ENCODE measurements around the gene PRKAR1B.
"Not testable (repeated sequence)": the region's sequence is repeated elsewhere in the genome, so short reads cannot be mapped to it uniquely, and the experiment has no call there.

PRKAR1B gene

DNA sequence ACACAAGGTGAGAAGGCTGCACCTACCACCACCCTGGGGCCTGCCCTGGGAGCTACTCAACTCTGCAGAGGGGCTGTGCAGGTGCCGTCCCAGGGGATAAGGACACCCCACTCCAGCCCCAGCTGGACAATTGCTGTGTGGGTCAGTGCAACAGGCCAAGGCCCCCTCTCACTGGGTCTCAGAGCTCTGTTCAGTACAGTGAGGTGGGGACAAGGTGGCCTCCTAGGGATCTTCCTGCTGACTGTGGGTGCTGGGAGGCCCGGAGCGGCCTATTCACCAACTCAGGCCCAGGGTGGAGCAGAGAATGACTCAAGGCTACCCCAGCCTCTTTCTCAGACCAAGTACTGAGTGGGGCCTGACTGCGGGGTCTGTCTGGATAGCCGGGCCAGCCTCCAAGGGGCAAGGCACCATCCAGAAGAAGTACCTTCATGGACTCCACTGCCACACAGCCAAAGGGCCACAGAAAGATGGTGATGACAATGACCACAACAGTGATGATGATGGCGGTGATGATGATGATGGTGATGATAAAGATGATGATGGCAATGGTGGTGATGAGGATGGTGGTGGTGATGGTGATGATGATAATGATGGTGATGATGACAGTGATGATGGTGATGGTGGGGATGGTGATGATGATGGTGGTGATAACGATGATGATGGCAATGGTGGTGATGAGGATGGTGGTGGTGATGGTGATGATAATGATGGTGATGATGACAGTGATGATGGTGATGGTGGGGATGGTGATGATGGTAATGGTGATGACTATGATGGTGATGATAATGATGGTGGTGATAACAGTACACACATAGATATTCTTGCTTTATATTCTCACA, 60.4 kb downstream of the PRKAR1B start:
- no peak overlapping the region for H3K27ac Mint-ChIP-seq
- H3K27me3 Mint-ChIP-seq: no peaks in the 10 kb centered on the region
- H3K9me3 Mint-ChIP-seq: no peaks in the 10 kb centered on the region
- DNase-seq (no peak), ATAC-seq (replicated peaks) (no peak)
- no peak overlapping the region for H3K4me3 Mint-ChIP-seq
- H3K4me1 Mint-ChIP-seq (ENCODE audit: low read depth in 2 of 2): peaks cover 0 to 2% of the 10 kb centered on the region in 2 donors
- H3K36me3 Mint-ChIP-seq (ENCODE audit: insufficient read depth): no peaks in the 10 kb centered on the region

DNA sequence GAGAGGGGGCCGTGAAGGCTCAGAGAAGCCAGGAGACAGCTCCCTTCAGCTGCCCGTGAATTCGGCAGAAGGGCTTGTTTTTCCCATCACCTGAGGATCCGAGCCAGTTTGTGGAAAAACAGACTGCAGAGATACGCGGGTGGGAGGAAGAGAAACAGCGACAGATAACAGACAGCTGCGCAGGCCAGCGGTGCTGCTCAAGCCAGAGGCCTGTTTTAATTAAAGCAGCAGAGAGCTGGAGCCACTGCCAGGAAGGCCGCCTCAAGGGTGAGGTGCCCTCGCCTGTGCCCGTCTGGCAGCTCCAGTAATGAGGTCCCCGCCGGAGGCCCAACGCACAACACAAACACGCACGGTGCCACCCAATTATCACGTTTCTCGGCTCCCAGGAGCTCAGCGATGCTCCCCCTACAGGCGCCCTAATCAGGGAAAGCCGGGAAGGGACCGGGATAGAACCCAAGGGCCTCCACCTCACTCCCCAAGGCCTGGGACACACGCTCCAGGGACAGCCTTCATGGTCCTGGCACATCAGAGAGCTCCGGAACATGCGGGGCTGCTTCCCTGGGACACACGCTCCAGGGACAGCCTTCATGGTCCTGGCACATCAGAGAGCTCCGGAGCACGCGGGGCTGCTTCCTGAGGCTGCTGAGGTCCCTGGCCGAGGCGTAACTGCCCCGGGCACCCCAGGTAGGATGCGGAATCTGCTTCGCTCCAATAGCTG, 61.2 kb downstream of the PRKAR1B start:
- Mint-ChIP-seq H3K4me3 (no peak overlapping the region), H3K4me1 (ENCODE audit: low read depth in 2 of 2) (peaks cover 0 to 2% of the 10 kb centered on the region in 2 donors), H3K27me3 (no peaks in the 10 kb centered on the region), H3K27ac (no peak overlapping the region), H3K9me3 (no peaks in the 10 kb centered on the region), H3K36me3 (ENCODE audit: insufficient read depth) (no peaks in the 10 kb centered on the region)
- no peak for ATAC-seq (replicated peaks)
- DNase-seq: no peak

DNA sequence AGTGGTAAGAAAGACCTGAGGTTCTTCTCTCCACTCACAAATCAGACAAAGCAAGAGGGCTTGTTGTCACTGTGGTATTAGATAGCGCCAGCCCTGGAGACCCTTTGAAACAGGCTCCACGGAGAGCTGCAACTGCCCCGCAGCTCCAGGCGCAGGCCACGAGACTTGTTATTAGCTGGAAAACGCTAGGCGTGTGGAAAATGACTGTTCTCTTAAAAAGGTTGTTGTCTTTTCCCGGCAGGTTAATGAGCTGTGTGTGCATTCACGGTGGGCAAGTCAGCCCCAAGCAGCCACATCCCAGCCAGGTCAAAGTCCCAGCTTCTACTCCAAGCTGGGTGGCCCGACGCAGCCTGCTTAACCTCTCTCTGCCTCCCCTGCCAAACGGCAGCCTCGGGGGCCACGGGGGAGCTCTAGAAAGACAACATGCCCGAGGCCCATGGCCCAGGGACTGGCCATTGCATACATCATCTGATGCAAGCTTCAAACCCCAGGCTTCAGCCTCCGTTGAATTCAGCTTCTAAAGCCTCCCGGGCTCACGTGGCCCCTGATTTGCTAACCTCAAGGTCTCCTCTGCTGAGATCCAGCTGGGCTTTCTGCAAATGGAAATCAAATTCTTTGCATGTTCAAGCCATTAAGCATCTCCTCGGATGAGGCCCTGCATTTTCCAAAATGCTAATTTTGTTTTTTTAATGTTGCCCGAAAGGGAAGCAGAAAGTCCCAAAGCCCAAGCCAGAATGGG, 61.9 kb downstream of the PRKAR1B start:
- DNase-seq (no peak), ATAC-seq (replicated peaks) (no peak)
- Mint-ChIP-seq H3K27ac (no peak overlapping the region), H3K36me3 (ENCODE audit: insufficient read depth) (no peaks in the 10 kb centered on the region), H3K4me1 (ENCODE audit: low read depth in 2 of 2) (peaks cover 0 to 2% of the 10 kb centered on the region in 2 donors), H3K27me3 (no peaks in the 10 kb centered on the region), H3K9me3 (no peaks in the 10 kb centered on the region), H3K4me3 (no peak overlapping the region)

DNA sequence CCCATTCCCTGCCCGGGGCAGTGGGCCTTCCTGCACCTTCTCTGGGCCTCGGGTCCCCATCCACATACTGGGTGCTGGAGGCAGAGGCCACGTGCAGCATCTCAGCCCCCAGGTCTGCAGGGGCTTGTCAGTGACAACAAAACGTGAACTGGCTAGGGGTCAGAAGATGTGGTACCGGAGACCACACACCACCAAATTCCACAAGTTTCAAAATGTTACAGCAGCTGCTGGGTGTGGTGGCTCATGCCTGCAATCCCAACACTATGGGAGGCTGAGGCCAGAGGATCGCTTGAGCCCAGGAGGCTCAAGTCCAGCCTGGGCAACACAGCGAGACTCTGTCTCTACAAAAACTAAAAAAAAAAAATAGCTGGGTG, 62.7 kb downstream of the PRKAR1B start:
- Mint-ChIP-seq H3K27ac (no peak overlapping the region), H3K36me3 (ENCODE audit: insufficient read depth) (peaks cover under 1% of the 10 kb centered on the region), H3K4me1 (ENCODE audit: low read depth in 2 of 2) (peaks cover 0 to 2% of the 10 kb centered on the region in 2 donors), H3K27me3 (no peaks in the 10 kb centered on the region), H3K4me3 (no peak overlapping the region), H3K9me3 (no peaks in the 10 kb centered on the region)
- DNase-seq (no peak), ATAC-seq (replicated peaks) (no peak)

DNA sequence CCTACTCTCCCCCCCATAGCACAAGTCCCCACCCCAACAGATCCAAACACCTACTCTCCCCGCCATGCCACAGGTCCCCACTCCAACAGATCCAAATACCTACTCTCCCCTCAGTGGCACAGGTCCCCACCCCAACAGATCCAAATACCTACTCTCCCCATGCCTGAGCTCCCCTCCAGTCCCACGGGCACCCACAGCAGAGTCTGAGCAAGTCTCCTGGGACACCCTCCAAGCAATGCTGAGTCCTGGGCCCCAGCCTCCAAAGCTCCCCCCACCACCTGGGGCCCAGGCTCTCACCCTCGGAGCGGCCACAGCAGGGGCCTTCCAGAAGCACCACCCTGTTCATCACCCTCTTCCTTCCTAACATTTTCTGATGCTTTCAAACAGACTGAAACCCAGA, 64.5 kb downstream of the PRKAR1B start:
- Mint-ChIP-seq H3K9me3 (no peaks in the 10 kb centered on the region), H3K27me3 (no peaks in the 10 kb centered on the region), H3K36me3 (ENCODE audit: insufficient read depth) (peaks cover 3% of the 10 kb centered on the region), H3K4me3 (no peak overlapping the region), H3K27ac (peak overlapping the region in 1 of 2 donors; percentile 61), H3K4me1 (ENCODE audit: low read depth in 2 of 2) (peaks cover 0 to 2% of the 10 kb centered on the region in 2 donors)
- no peak for DNase-seq
- no peak for ATAC-seq (replicated peaks)

DNA sequence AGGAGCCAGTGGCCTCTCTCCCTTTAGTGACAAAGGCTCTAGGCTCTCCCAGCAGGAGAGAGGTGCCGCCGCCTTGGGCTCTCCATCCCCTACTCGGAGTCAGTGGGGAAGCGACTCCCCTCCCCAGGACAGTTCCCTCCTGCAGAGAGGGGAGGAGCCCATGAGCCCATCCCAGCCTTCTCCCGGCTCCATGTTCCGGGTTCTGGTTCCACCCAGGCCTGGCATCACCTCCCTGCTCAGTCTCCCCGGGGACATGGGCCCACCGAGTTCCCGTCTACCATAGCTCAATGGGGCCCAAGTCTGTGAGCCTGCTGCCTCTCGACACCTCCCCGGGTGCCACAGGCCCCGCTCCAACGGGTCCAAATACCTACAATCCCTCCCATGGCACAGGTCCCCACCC, 67.1 kb downstream of the PRKAR1B start:
- Mint-ChIP-seq H3K27ac (no peak overlapping the region), H3K27me3 (no peaks in the 10 kb centered on the region)
- DNase-seq: no peak

DNA sequence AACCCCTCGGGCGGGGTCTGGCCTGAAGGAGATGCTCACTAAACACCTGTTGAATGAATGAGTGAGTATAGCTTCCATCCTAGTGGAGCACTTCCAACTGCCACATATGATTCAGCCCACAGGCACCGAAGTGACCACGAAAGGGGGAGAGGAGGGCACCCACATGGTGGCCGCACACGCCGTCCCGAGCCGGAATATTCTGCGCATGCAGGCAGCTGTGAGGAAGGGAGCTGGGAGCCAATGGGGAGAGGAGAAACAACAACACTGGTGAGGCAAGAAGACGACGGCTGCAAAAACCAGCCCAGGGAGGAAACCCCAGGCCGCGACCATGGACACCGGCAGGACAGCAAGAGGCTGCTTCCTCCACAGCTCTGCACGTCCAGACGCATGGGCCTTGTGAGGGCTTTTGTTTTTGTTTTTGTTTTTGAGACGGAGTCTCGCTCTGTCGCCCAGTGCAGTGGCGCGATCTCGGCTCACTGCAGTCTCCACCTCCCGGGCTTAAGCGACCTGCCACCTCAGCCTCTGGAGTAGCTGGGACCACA, 67.7 kb downstream of the PRKAR1B start:
- no peak for ATAC-seq (replicated peaks)
- H3K36me3 Mint-ChIP-seq (ENCODE audit: insufficient read depth): peaks cover 3% of the 10 kb centered on the region
- no peak for DNase-seq
- H3K27ac Mint-ChIP-seq: no peak overlapping the region
- H3K4me3 Mint-ChIP-seq: no peak overlapping the region
- H3K4me1 Mint-ChIP-seq (ENCODE audit: low read depth in 2 of 2): peaks cover 0 to 2% of the 10 kb centered on the region in 2 donors
- no peaks in the 10 kb centered on the region for H3K9me3 Mint-ChIP-seq
- no peaks in the 10 kb centered on the region for H3K27me3 Mint-ChIP-seq

More for the DNA sequence above, 67.1 kb downstream of the PRKAR1B start:
- peaks cover 3% of the 10 kb centered on the region for H3K36me3 Mint-ChIP-seq (ENCODE audit: insufficient read depth)
- no peaks in the 10 kb centered on the region for H3K9me3 Mint-ChIP-seq
- H3K4me1 Mint-ChIP-seq (ENCODE audit: low read depth in 2 of 2): peaks cover 0 to 2% of the 10 kb centered on the region in 2 donors
- no peak overlapping the region for H3K4me3 Mint-ChIP-seq
- no peak for ATAC-seq (replicated peaks)

DNA sequence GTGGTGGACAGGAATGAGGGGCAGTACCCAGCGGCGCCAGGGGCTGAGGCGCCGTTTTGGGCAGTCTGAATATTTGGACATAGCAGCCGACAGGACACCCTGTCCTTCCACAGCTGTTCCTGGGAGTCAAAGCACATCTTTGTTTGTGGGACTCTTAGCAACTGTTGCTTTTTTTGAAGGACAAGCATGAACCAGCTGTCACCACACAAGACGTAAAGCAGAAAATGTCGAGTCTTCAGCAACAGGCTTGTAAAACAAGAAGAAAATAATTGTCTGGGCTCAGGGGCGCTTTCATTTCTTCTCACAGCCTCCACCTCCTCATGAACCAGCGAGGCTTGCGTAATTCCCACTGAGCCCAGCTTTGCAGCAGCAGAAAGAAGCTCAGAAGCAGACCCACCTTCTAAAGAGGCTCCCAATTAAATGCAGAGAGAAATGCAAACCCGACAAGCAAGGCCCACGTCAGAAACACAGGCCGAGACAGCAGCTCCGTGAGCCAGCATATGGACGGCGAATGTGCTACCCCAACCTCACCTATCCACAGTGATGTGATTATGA, 69.4 kb downstream of the PRKAR1B start:
- Mint-ChIP-seq H3K27me3 (no peaks in the 10 kb centered on the region), H3K4me3 (no peak overlapping the region), H3K36me3 (ENCODE audit: insufficient read depth) (peaks cover 3% of the 10 kb centered on the region), H3K4me1 (ENCODE audit: low read depth in 2 of 2) (no peaks in the 10 kb centered on the region), H3K27ac (no peak overlapping the region), H3K9me3 (no peaks in the 10 kb centered on the region)
- no peak for ATAC-seq (replicated peaks)
- DNase-seq: no peak

DNA sequence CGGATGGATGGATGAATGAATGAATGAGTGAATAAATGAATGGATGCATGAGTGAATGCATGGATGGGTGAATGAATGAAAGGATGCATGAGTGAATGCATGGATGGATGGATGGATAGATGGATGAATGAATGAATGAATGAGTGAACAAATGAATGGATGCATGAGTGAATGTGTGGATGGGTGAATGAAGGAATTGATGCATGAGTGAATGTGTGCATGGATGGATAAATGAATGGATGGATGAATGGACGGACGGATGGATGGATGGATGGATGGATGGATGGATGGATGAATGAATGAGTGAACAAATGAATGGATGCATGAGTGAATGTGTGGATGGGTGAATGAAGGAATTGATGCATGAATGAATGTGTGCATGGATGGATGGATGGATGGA, 70.1 kb downstream of the PRKAR1B start:
- not testable (repeated sequence) for H3K27me3 Mint-ChIP-seq; H3K9me3 Mint-ChIP-seq; DNase-seq; H3K36me3 Mint-ChIP-seq (ENCODE audit: insufficient read depth); H3K4me3 Mint-ChIP-seq; H3K27ac Mint-ChIP-seq; H3K4me1 Mint-ChIP-seq (ENCODE audit: low read depth in 2 of 2); ATAC-seq (replicated peaks)

DNA sequence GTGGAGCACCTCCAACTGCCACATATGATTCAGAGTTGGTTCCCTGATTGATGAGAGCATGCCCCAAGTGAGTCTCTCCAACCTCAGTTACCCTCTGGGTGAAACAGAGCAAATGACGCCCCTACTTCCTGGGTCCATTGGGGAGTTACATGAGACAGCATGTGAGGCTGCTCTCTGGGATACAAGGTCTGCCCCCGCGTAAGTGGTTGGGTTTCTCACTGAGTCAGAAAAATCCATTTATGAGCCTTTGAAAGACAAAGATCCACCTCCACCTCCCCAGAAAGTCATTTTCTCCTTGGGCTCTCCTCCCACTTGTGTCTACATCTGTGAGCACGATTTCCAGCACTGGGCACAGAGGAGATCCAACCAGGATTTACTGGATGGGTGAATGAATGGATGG, 71.3 kb downstream of the PRKAR1B start:
- H3K4me3 Mint-ChIP-seq: no peak overlapping the region
- ATAC-seq (replicated peaks): no peak
- H3K36me3 Mint-ChIP-seq (ENCODE audit: insufficient read depth): peaks cover 3% of the 10 kb centered on the region
- H3K27ac Mint-ChIP-seq: no peak overlapping the region
- H3K27me3 Mint-ChIP-seq: no peaks in the 10 kb centered on the region
- DNase-seq: no peak
- H3K4me1 Mint-ChIP-seq (ENCODE audit: low read depth in 2 of 2): no peaks in the 10 kb centered on the region
- H3K9me3 Mint-ChIP-seq: no peaks in the 10 kb centered on the region

DNA sequence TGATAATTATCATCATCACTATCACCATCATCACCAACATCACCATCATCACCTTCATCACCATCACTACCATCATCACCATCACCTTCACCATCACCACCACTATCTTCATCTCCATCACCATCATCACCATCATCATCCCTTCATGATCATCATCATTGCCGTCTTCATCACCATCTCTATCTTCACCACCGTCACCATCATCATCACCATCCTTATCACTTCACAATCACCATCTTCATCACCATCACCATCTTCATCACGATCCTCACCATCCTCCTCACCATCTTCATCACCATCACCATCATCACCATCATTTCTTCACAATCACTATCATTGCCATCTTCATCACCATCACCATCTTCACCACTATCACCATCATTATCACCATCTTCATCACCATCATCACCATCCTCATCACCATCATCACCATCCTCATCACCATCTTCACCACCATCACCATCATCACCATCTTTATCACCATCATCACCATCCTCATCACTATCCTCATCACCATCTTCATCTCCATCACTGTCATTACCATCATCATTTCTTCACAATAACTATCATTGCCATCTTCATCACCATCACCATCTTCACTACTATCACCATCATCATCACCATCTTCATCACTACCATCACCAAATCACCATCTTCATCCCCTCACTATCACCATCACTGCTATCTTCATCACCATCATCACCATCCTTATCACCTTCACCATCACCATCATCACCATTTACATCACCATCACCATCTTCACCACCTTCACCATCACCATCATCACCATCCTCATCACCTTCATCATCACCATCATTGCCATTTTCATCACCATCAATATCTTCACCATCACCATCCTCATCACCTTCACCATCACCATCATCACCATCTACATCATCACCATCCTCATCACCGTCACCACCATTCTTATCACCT, 73.0 kb downstream of the PRKAR1B start:
- DNase-seq: no peak
- H3K4me1 Mint-ChIP-seq (ENCODE audit: low read depth in 2 of 2): no peaks in the 10 kb centered on the region
- H3K4me3 Mint-ChIP-seq: no peak overlapping the region
- no peak for ATAC-seq (replicated peaks)
- H3K36me3 Mint-ChIP-seq (ENCODE audit: insufficient read depth): no peaks in the 10 kb centered on the region
- H3K9me3 Mint-ChIP-seq: no peaks in the 10 kb centered on the region
- no peak overlapping the region for H3K27ac Mint-ChIP-seq
- H3K27me3 Mint-ChIP-seq: no peaks in the 10 kb centered on the region

DNA sequence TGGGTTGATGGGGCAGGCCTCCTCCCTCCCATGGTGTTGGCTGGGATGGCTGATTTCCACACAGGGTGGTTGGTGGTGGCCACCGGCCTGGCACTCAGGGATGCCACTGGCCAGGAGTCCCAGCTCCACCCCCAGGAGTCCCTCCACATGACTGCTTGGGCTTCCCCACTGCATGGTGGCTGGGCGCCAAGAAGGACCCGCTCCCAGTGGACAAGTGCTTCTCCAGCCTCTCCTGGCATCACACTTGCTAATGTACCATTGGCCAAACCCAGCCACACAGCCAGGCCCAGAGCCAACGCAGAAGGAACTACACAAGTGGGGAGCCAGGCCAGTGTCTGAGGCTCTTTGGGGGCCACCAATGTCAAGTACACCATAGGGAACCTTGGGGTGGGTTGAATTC, 74.2 kb downstream of the PRKAR1B start:
- DNase-seq (no peak), ATAC-seq (replicated peaks) (no peak)
- Mint-ChIP-seq H3K27ac (no peak overlapping the region), H3K36me3 (ENCODE audit: insufficient read depth) (no peaks in the 10 kb centered on the region), H3K4me1 (ENCODE audit: low read depth in 2 of 2) (no peaks in the 10 kb centered on the region), H3K4me3 (no peak overlapping the region), H3K27me3 (no peaks in the 10 kb centered on the region), H3K9me3 (no peaks in the 10 kb centered on the region)

Measured in effector memory CD8-positive, alpha-beta T cell (primary cell).